HL-60 (cell line): ENCODE results near the gene TBC1D21.

ENCODE experiments used
- GABPA ChIP-seq: IDR thresholded peaks from 2 replicates; pipeline ENCODE4 v1.6.1; 2012; ENCODE audit warnings: low read depth
- POLR2AphosphoS5 ChIP-seq: IDR thresholded peaks from 2 replicates; pipeline ENCODE4 v1.6.1; 2012; ENCODE audit warnings: low read depth
- SPI1 ChIP-seq: IDR thresholded peaks from 2 replicates; pipeline ENCODE4 v1.6.1; 2012; ENCODE audit warnings: low read depth, mild to moderate bottlenecking, borderline replicate concordance
- TF ChIP-seq, protein P1 (sequence below): IDR thresholded peaks from one replicate; pipeline ENCODE4 v1.5.1; 2011; ENCODE audit warnings: low read length, control low read depth, inconsistent platforms; ENCODE audit not compliant: insufficient read depth
- TF ChIP-seq, protein P2 (sequence below): IDR thresholded peaks from 2 replicates; pipeline ENCODE4 v1.6.1; 2012; ENCODE audit warnings: low read depth; ENCODE audit not compliant: insufficient replicate concordance

- TF ChIP-seq, protein P1, sequence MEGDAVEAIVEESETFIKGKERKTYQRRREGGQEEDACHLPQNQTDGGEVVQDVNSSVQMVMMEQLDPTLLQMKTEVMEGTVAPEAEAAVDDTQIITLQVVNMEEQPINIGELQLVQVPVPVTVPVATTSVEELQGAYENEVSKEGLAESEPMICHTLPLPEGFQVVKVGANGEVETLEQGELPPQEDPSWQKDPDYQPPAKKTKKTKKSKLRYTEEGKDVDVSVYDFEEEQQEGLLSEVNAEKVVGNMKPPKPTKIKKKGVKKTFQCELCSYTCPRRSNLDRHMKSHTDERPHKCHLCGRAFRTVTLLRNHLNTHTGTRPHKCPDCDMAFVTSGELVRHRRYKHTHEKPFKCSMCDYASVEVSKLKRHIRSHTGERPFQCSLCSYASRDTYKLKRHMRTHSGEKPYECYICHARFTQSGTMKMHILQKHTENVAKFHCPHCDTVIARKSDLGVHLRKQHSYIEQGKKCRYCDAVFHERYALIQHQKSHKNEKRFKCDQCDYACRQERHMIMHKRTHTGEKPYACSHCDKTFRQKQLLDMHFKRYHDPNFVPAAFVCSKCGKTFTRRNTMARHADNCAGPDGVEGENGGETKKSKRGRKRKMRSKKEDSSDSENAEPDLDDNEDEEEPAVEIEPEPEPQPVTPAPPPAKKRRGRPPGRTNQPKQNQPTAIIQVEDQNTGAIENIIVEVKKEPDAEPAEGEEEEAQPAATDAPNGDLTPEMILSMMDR: no peak
- TF ChIP-seq POLR2AphosphoS5: no peak
- no peak for TF ChIP-seq SPI1
- TF ChIP-seq, protein P2, sequence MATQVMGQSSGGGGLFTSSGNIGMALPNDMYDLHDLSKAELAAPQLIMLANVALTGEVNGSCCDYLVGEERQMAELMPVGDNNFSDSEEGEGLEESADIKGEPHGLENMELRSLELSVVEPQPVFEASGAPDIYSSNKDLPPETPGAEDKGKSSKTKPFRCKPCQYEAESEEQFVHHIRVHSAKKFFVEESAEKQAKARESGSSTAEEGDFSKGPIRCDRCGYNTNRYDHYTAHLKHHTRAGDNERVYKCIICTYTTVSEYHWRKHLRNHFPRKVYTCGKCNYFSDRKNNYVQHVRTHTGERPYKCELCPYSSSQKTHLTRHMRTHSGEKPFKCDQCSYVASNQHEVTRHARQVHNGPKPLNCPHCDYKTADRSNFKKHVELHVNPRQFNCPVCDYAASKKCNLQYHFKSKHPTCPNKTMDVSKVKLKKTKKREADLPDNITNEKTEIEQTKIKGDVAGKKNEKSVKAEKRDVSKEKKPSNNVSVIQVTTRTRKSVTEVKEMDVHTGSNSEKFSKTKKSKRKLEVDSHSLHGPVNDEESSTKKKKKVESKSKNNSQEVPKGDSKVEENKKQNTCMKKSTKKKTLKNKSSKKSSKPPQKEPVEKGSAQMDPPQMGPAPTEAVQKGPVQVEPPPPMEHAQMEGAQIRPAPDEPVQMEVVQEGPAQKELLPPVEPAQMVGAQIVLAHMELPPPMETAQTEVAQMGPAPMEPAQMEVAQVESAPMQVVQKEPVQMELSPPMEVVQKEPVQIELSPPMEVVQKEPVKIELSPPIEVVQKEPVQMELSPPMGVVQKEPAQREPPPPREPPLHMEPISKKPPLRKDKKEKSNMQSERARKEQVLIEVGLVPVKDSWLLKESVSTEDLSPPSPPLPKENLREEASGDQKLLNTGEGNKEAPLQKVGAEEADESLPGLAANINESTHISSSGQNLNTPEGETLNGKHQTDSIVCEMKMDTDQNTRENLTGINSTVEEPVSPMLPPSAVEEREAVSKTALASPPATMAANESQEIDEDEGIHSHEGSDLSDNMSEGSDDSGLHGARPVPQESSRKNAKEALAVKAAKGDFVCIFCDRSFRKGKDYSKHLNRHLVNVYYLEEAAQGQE: no peak
- no peak for TF ChIP-seq GABPA
Measured at GRCh38 chr15:73905225-73905827, 32.0 kb downstream of the TBC1D21 start.
